WTC11 (cell line): Measurements from ENCODE around the gene TFCP2. TPM values are rescaled to one million over a fixed set of nuclear protein-coding genes. Genes with fewer than 3 reads are reported as not detected.

Experiments
- ATAC-seq: fragments of 200-7000 bp; cut with Tn5 transposase; 2 replicates; pipeline ENCODE4 v1.10.0; 2021; ENCODE audit warnings: mild to moderate bottlenecking, moderate library complexity
- CTCF ChIA-PET: fragments of 300-600 bp; sonication (Branson Sonifier 250); formaldehyde crosslinking; loops from one replicate; lab custom pipeline; 2021; ENCODE audit warnings: antibody characterized with exemption; lab: Charles Lee
- POLR2A ChIA-PET: fragments of 350-600 bp; sonication (Branson Sonifier 250); formaldehyde crosslinking; loops from one replicate; lab custom pipeline; 2021; ENCODE audit warnings: antibody characterized with exemption; lab: Charles Lee
- DNase-seq: peaks from one replicate; pipeline ENCODE4 v3.0.0; 2021; ENCODE audit warnings: low spot score
- H3K27ac Mint-ChIP-seq: 2 replicates; pipeline ENCODE4 v1.8.0; 2021; ENCODE audit warnings: mixed read lengths
- H3K27me3 Mint-ChIP-seq: 2 replicates; pipeline ENCODE4 v1.8.0; 2021; ENCODE audit warnings: low read depth, mild to moderate bottlenecking, moderate library complexity, mixed read lengths
- H3K36me3 Mint-ChIP-seq: 2 replicates; pipeline ENCODE4 v1.8.0; 2021; ENCODE audit warnings: mixed read lengths
- H3K4me1 Mint-ChIP-seq: 2 replicates; pipeline ENCODE4 v1.8.0; 2022; ENCODE audit warnings: mixed read lengths
- H3K4me3 Mint-ChIP-seq: 2 replicates; pipeline ENCODE4 v1.8.0; 2021; ENCODE audit warnings: mild to moderate bottlenecking, moderate library complexity, mixed read lengths
- H3K9me3 Mint-ChIP-seq: 2 replicates; pipeline ENCODE4 v1.8.0; 2021; ENCODE audit warnings: mixed read lengths
- ATF1 ChIP-seq: sonication (generic); formaldehyde crosslinking; IDR thresholded peaks from 2 replicates; pipeline ENCODE4 v1.8.1; 2023; ENCODE audit warnings: mild to moderate bottlenecking, moderate library complexity, missing genetic modification reagents
- ATF2 ChIP-seq: sonication (generic); formaldehyde crosslinking; IDR thresholded peaks from 2 replicates; pipeline ENCODE4 v1.8.1; 2022; ENCODE audit warnings: low read depth, missing genetic modification reagents, borderline replicate concordance
- CDX4 ChIP-seq: fragments of 250-450 bp; sonication (Bioruptor Pico); IDR thresholded peaks from 2 replicates; pipeline ENCODE4 v1.9.0; 2021; ENCODE audit warnings: moderate library complexity, mild to moderate bottlenecking, inconsistent platforms, borderline replicate concordance
- CTCF ChIP-seq: fragments of 200-600 bp; IDR thresholded peaks from 2 replicates; pipeline ENCODE4 v1.8.0; 2022; ENCODE audit warnings: antibody characterized with exemption
- GTF2I ChIP-seq: fragments of 250-450 bp; sonication (Bioruptor Pico); conservative IDR thresholded peaks from 2 replicates; pipeline ENCODE4 v1.4.0; 2021; ENCODE audit warnings: mild to moderate bottlenecking
- IRF2 ChIP-seq: sonication (generic); formaldehyde crosslinking; IDR thresholded peaks from 2 replicates; pipeline ENCODE4 v1.8.0; 2022; ENCODE audit warnings: low read depth, missing genetic modification reagents, borderline replicate concordance
- OVOL2 ChIP-seq: fragments of 250-450 bp; sonication (Bioruptor Pico); IDR thresholded peaks from 2 replicates; pipeline ENCODE4 v1.9.0; 2021; ENCODE audit warnings: mild to moderate bottlenecking, borderline replicate concordance
- PRDM15 ChIP-seq: sonication (generic); formaldehyde crosslinking; IDR thresholded peaks from 2 replicates; pipeline ENCODE4 v1.8.0; 2022; ENCODE audit warnings: missing genetic modification reagents
- SOX15 ChIP-seq: fragments of 250-450 bp; sonication (Bioruptor Pico); IDR thresholded peaks from 2 replicates; pipeline ENCODE4 v1.9.0; 2021; ENCODE audit warnings: mild to moderate bottlenecking
- TCF7 ChIP-seq: sonication (generic); formaldehyde crosslinking; IDR thresholded peaks from 2 replicates; pipeline ENCODE4 v1.8.0; 2022; ENCODE audit warnings: mild to moderate bottlenecking, low read depth, missing genetic modification reagents, moderate library complexity
- ZNF263 ChIP-seq: sonication (generic); formaldehyde crosslinking; IDR thresholded peaks from 2 replicates; pipeline ENCODE4 v1.8.1; 2022; ENCODE audit warnings: low read depth, mild to moderate bottlenecking, moderate library complexity, missing genetic modification reagents
- ZNF396 ChIP-seq: fragments of 250-450 bp; sonication (Bioruptor Pico); IDR thresholded peaks from 2 replicates; pipeline ENCODE4 v1.8.0; 2021; ENCODE audit warnings: mild to moderate bottlenecking, moderate library complexity, borderline replicate concordance
- total RNA-seq: library from RNA; stranded (reverse); gene quantifications from 3 replicates; pipeline ENCODE4 v1.2.3, GENCODE V29; 2021
- TF ChIP-seq, protein P1 (sequence below): sonication (generic); formaldehyde crosslinking; IDR thresholded peaks from 2 replicates; pipeline ENCODE4 v1.8.1; 2022; ENCODE audit warnings: missing genetic modification reagents, borderline replicate concordance

Gene TFCP2
- total RNA-seq, 1 experiment from 2014 or later, result 35.4 TPM

GRCh38 chr12:51090705-51091229 lies 82.2 kb downstream of the TFCP2 start:
- ChIA-PET POLR2A (no interaction called here), CTCF (no interaction called here)
- H3K9me3 Mint-ChIP-seq, result no peaks in the 10 kb centered on the region
- DNase-seq (no peak), ATAC-seq (no peak)
- H3K4me3 Mint-ChIP-seq, result no peak overlapping the region
- peaks cover 22% of the 10 kb centered on the region for H3K36me3 Mint-ChIP-seq
- TF ChIP-seq TCF7 (CRISPR knock-in tag) (no peak), CDX4 (CRISPR knock-in tag) (no peak)
- H3K27ac Mint-ChIP-seq, result no peak overlapping the region
- H3K27me3 Mint-ChIP-seq, result no peaks in the 10 kb centered on the region
- no peaks in the 10 kb centered on the region for H3K4me1 Mint-ChIP-seq

GRCh38 chr12:51087818-51088217 lies 85.1 kb downstream of the TFCP2 start:
- ChIA-PET CTCF (no interaction called here), POLR2A (no interaction called here)
- Mint-ChIP-seq H3K4me3 (no peak overlapping the region), H3K27me3 (no peaks in the 10 kb centered on the region), H3K36me3 (no peaks in the 10 kb centered on the region), H3K4me1 (peaks cover 2% of the 10 kb centered on the region; the same call in 1 of the 2 replicates), H3K9me3 (no peaks in the 10 kb centered on the region), H3K27ac (no peak overlapping the region)
- TF ChIP-seq IRF2 (CRISPR knock-in tag), result no peak
- TF ChIP-seq SOX15, result no peak
- DNase-seq (no peak), ATAC-seq (no peak)

DNA sequence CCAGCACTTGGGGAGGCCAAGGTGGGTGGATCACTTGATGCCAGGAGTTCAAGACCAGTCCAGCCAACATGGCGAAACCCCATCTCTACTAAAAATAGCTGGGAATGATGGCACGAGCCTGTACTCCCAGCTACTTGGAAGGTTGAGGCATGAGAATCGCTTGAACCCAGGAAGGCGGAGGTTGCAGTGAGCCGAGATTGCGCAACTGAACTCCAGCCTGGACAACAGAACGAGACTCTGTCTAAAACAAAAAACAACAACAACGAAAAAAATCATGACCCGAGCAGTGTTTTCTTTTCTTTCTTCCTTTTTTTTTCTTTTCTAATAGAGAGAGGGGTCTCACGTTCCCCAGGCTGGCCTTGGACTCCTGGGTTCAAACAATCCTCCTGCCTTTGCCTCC lies 86.0 kb downstream of the TFCP2 start:
- Mint-ChIP-seq H3K4me3 (no peak overlapping the region), H3K36me3 (no peaks in the 10 kb centered on the region), H3K9me3 (no peaks in the 10 kb centered on the region), H3K27me3 (no peaks in the 10 kb centered on the region), H3K27ac (no peak overlapping the region), H3K4me1 (peaks cover 11% of the 10 kb centered on the region)
- CTCF ChIA-PET, result interaction anchor here (0.5 kb wide), 1 partner anchor 39 kb away, joined by 4 read pairs; no protein-coding TSS in a partner anchor
- TF ChIP-seq ATF2 (CRISPR knock-in tag), result no peak
- no peak for TF ChIP-seq ZNF263 (CRISPR knock-in tag)
- no peak for TF ChIP-seq ATF1
- no peak for TF ChIP-seq CTCF
- TF ChIP-seq IRF2 (CRISPR knock-in tag), result no peak
- no peak for TF ChIP-seq GTF2I
- TF ChIP-seq ZNF396 (CRISPR knock-in tag), result no peak
- no peak for TF ChIP-seq OVOL2 (CRISPR knock-in tag)
- TF ChIP-seq PRDM15 (CRISPR knock-in tag), result no peak
- TF ChIP-seq, protein P1, sequence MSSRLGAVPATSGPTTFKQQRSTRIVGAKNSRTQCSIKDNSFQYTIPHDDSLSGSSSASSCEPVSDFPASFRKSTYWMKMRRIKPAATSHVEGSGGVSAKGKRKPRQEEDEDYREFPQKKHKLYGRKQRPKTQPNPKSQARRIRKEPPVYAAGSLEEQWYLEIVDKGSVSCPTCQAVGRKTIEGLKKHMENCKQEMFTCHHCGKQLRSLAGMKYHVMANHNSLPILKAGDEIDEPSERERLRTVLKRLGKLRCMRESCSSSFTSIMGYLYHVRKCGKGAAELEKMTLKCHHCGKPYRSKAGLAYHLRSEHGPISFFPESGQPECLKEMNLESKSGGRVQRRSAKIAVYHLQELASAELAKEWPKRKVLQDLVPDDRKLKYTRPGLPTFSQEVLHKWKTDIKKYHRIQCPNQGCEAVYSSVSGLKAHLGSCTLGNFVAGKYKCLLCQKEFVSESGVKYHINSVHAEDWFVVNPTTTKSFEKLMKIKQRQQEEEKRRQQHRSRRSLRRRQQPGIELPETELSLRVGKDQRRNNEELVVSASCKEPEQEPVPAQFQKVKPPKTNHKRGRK (CRISPR knock-in tag), result no peak
- no peak for ATAC-seq
- POLR2A ChIA-PET, result no interaction called here
- no peak for DNase-seq
